Mesendoderm (in vitro differentiated cells): ENCODE data around the gene STXBP5L.
"Not testable (repeated sequence)": the region's sequence is repeated elsewhere in the genome, so short reads cannot be mapped to it uniquely, and the experiment has no call there.

ENCODE experiments used
- DNase-seq: peaks from one replicate; pipeline ENCODE4 v3.0.0; 2013
- H2AK5ac ChIP-seq: 2 replicates; pipeline ENCODE4 v1.6.1; 2013; ENCODE audit warnings: low read length, inconsistent platforms
- H2BK120ac ChIP-seq: 2 replicates; pipeline ENCODE4 v1.6.1; 2013; ENCODE audit warnings: low read depth, mild to moderate bottlenecking, low read length, moderate library complexity, mixed read lengths
- H2BK15ac ChIP-seq: replicated peaks from 2 replicates; pipeline ENCODE4 v1.6.1; 2013; ENCODE audit warnings: low read depth, mild to moderate bottlenecking, moderate library complexity
- H2BK5ac ChIP-seq: 2 replicates; pipeline ENCODE4 v1.6.1; 2013; ENCODE audit warnings: low read length, inconsistent platforms
- H3K18ac ChIP-seq: 2 replicates; pipeline ENCODE4 v1.6.1; 2013; ENCODE audit warnings: mild to moderate bottlenecking, low read length, mixed read lengths
- H3K23ac ChIP-seq: one replicate; pipeline ENCODE4 v1.6.1; 2013; ENCODE audit warnings: low read length
- H3K27ac ChIP-seq: 2 replicates; pipeline ENCODE4 v1.5.1; 2013; ENCODE audit warnings: low read depth, mild to moderate bottlenecking, inconsistent platforms, low read length, moderate library complexity
- H3K27me3 ChIP-seq: 2 replicates; pipeline ENCODE4 v1.6.1; 2013; ENCODE audit warnings: low read length, control low read depth, mild to moderate bottlenecking, inconsistent platforms; ENCODE audit not compliant: insufficient read depth, poor library complexity
- H3K36me3 ChIP-seq: 2 replicates; pipeline ENCODE4 v1.6.1; 2013; ENCODE audit warnings: low read length, inconsistent platforms; ENCODE audit not compliant: control insufficient read depth, insufficient read depth
- H3K4ac ChIP-seq: one replicate; pipeline ENCODE4 v1.6.1; 2013; ENCODE audit warnings: low read depth, mild to moderate bottlenecking, low read length, moderate library complexity
- H3K4me1 ChIP-seq: 2 replicates; pipeline ENCODE4 v1.6.1; 2013; ENCODE audit warnings: low read depth, low read length, inconsistent platforms; ENCODE audit not compliant: control insufficient read depth
- H3K4me2 ChIP-seq: 2 replicates; pipeline ENCODE4 v1.6.1; 2013; ENCODE audit warnings: low read length
- H3K4me3 ChIP-seq: 2 replicates; pipeline ENCODE4 v1.5.1; 2013; ENCODE audit warnings: mild to moderate bottlenecking, low read length
- H3K56ac ChIP-seq: one replicate; pipeline ENCODE4 v1.6.1; 2013; ENCODE audit warnings: low read length
- H3K79me1 ChIP-seq: 2 replicates; pipeline ENCODE4 v1.6.1; 2013; ENCODE audit warnings: low read length, inconsistent platforms
- H3K79me2 ChIP-seq: 2 replicates; pipeline ENCODE4 v1.6.1; 2013; ENCODE audit warnings: mild to moderate bottlenecking, low read length; ENCODE audit not compliant: control insufficient read depth, insufficient read depth
- H3K9ac ChIP-seq: 2 replicates; pipeline ENCODE4 v1.6.1; 2013; ENCODE audit warnings: low read length, inconsistent platforms
- H4K5ac ChIP-seq: one replicate; pipeline ENCODE4 v1.6.1; 2013; ENCODE audit warnings: low read length
- H4K8ac ChIP-seq: one replicate; pipeline ENCODE4 v1.6.1; 2013; ENCODE audit warnings: low read depth, mild to moderate bottlenecking, control low read depth, low read length, moderate library complexity
- WGBS: extraction: QIAGEN DNeasy Blood & Tissue Kit; methylation state at CpG from one replicate; pipeline ENCODE4 v1.1.7; 2013; ENCODE audit warnings: low lambda C conversion rate, missing lambda C conversion rate; ENCODE audit not compliant: insufficient coverage; ENCODE audit errors: extremely low coverage; 5-methylcytosine and 5-hydroxymethylcytosine counted together

STXBP5L gene

GRCh38 chr3:121063628-121064027 is 155.6 kb downstream of the STXBP5L start:
- H3K4me3 ChIP-seq: no peak overlapping the region
- H2BK120ac ChIP-seq: no peak overlapping the region
- H3K4ac ChIP-seq: no peak overlapping the region
- H2BK15ac ChIP-seq: no peak overlapping the region
- no peak overlapping the region for H4K5ac ChIP-seq
- H3K4me1 ChIP-seq: no peaks in the 10 kb centered on the region
- peak; percentile 59 for DNase-seq
- H2BK5ac ChIP-seq: no peak overlapping the region
- no peaks in the 10 kb centered on the region for H3K36me3 ChIP-seq
- no peak overlapping the region for H3K27ac ChIP-seq
- H3K4me2 ChIP-seq: no peak overlapping the region
- H3K27me3 ChIP-seq: no peaks in the 10 kb centered on the region
- H3K23ac ChIP-seq: no peak overlapping the region
- no peaks in the 10 kb centered on the region for H3K79me2 ChIP-seq
- no CpG with 5 or more reads among the region's 6 CpGs for WGBS
- H2AK5ac ChIP-seq: no peak overlapping the region
- H3K18ac ChIP-seq: no peak overlapping the region
- no peaks in the 10 kb centered on the region for H3K79me1 ChIP-seq
- no peak overlapping the region for H3K56ac ChIP-seq
- no peak overlapping the region for H3K9ac ChIP-seq
- H4K8ac ChIP-seq: no peak overlapping the region

DNA sequence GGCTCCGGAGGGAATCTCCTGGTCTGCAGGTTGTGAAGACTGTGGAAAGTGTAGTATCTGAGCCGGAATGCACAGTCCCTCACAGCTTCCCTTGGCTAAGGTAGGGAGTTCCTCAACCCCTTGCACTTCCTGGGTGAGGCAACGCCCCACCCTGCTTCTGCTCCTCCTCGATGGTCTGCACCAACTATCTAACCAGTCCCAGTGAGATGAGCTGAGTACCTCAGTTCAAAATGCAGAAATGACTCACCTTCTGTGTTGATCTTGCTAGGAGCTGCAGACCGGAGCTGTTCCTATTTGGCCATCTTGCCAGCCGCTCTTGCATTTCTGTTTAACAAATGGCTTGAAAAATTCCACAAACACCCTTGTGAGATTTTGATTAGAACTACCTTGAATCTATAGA is 156.1 kb downstream of the STXBP5L start:
- Histone ChIP-seq H3K18ac (no peak overlapping the region), H2BK120ac (no peak overlapping the region), H2AK5ac (no peak overlapping the region), H4K8ac (no peak overlapping the region), H3K4ac (no peak overlapping the region), H2BK5ac (no peak overlapping the region), H3K27me3 (no peaks in the 10 kb centered on the region), H3K9ac (no peak overlapping the region), H3K23ac (no peak overlapping the region), H3K36me3 (no peaks in the 10 kb centered on the region), H3K4me3 (no peak overlapping the region), H3K56ac (no peak overlapping the region), H3K79me1 (no peaks in the 10 kb centered on the region), H2BK15ac (no peak overlapping the region), H4K5ac (no peak overlapping the region), H3K4me1 (no peaks in the 10 kb centered on the region), H3K4me2 (no peak overlapping the region), H3K79me2 (no peaks in the 10 kb centered on the region), H3K27ac (no peak overlapping the region)
- DNase-seq: no peak
- WGBS: no CpG with 5 or more reads among the region's 6 CpGs

GRCh38 chr3:121072133-121072532 is 164.1 kb downstream of the STXBP5L start:
- no peaks in the 10 kb centered on the region for H3K4me1 ChIP-seq
- H3K27ac ChIP-seq: no peak overlapping the region
- H3K56ac ChIP-seq: no peak overlapping the region
- H3K79me2 ChIP-seq: no peaks in the 10 kb centered on the region
- H2BK5ac ChIP-seq: no peak overlapping the region
- no peak overlapping the region for H4K8ac ChIP-seq
- no peak overlapping the region for H3K4me3 ChIP-seq
- H2BK120ac ChIP-seq: no peak overlapping the region
- no peaks in the 10 kb centered on the region for H3K36me3 ChIP-seq
- no peak overlapping the region for H2AK5ac ChIP-seq
- H3K18ac ChIP-seq: no peak overlapping the region
- H3K79me1 ChIP-seq: no peaks in the 10 kb centered on the region
- no peak overlapping the region for H3K4me2 ChIP-seq
- no peak overlapping the region for H3K4ac ChIP-seq
- H2BK15ac ChIP-seq: no peak overlapping the region
- H3K27me3 ChIP-seq: no peaks in the 10 kb centered on the region
- H3K23ac ChIP-seq: no peak overlapping the region
- no peak for DNase-seq
- no peak overlapping the region for H4K5ac ChIP-seq
- no peak overlapping the region for H3K9ac ChIP-seq
- no CpG with 5 or more reads among the region's 6 CpGs for WGBS

- H4K5ac ChIP-seq: no peak overlapping the region
- H3K4me1 ChIP-seq: no peaks in the 10 kb centered on the region
- no CpG with 5 or more reads among the region's 7 CpGs for WGBS
These were observed 165.0 kb downstream of the STXBP5L start for GRCh38 chr3:121073011-121073410.

DNA sequence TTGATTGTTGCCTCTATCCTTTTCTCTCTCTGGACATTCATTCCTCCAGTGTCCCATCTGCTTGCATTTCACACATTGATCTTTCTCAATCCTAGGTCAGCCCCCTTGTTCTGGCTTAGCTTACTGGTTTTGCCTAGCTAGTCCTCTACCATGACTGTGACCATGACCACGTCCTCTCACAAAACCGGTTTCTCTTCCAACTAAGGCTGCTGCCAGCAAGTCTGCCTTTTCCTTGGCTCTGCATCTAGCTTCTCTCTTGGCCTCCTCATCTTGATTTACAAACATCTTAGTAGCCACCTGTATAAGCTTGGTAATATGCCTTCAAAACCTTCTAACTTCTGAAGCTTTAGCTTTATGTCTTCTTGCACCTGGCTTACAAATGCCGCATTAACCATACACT is 167.2 kb downstream of the STXBP5L start:
- Histone ChIP-seq H3K4ac (no peak overlapping the region), H2BK15ac (no peak overlapping the region), H3K9ac (no peak overlapping the region), H2AK5ac (no peak overlapping the region), H3K27me3 (no peaks in the 10 kb centered on the region), H3K4me3 (no peak overlapping the region), H3K36me3 (no peaks in the 10 kb centered on the region), H4K5ac (no peak overlapping the region), H3K4me2 (no peak overlapping the region), H3K23ac (no peak overlapping the region), H2BK5ac (no peak overlapping the region), H3K56ac (no peak overlapping the region), H2BK120ac (no peak overlapping the region), H3K79me1 (no peaks in the 10 kb centered on the region), H4K8ac (no peak overlapping the region), H3K4me1 (no peaks in the 10 kb centered on the region), H3K79me2 (no peaks in the 10 kb centered on the region), H3K18ac (no peak overlapping the region), H3K27ac (no peak overlapping the region)
- DNase-seq: no peak
- no CpG with 5 or more reads among the region's 3 CpGs for WGBS

More at GRCh38 chr3:121073011-121073410, 165.0 kb downstream of the STXBP5L start:
- no peak overlapping the region for H3K23ac ChIP-seq
- no peaks in the 10 kb centered on the region for H3K36me3 ChIP-seq
- H3K27ac ChIP-seq: no peak overlapping the region
- no peak overlapping the region for H4K8ac ChIP-seq
- no peak overlapping the region for H3K4me2 ChIP-seq
- H2AK5ac ChIP-seq: no peak overlapping the region
- no peak for DNase-seq
- no peak overlapping the region for H3K56ac ChIP-seq
- no peak overlapping the region for H2BK120ac ChIP-seq
- no peaks in the 10 kb centered on the region for H3K79me2 ChIP-seq
- H3K27me3 ChIP-seq: no peaks in the 10 kb centered on the region
- no peak overlapping the region for H3K9ac ChIP-seq
- no peak overlapping the region for H3K4ac ChIP-seq
- no peak overlapping the region for H2BK5ac ChIP-seq
- H3K79me1 ChIP-seq: no peaks in the 10 kb centered on the region
- no peak overlapping the region for H2BK15ac ChIP-seq
- H3K4me3 ChIP-seq: no peak overlapping the region
- no peak overlapping the region for H3K18ac ChIP-seq

- H2BK15ac ChIP-seq, H3K9ac ChIP-seq: not testable (repeated sequence)
- WGBS: no CpG with 5 or more reads among the region's 22 CpGs
These were observed 170.5 kb downstream of the STXBP5L start for GRCh38 chr3:121078378-121079101.

More at GRCh38 chr3:121078378-121079101, 170.5 kb downstream of the STXBP5L start:
- not testable (repeated sequence) for H3K4me3 ChIP-seq, H4K8ac ChIP-seq, H4K5ac ChIP-seq, H3K27me3 ChIP-seq, H2BK120ac ChIP-seq, H3K56ac ChIP-seq, H2AK5ac ChIP-seq, H3K79me1 ChIP-seq, H3K4ac ChIP-seq, H3K4me2 ChIP-seq, H3K79me2 ChIP-seq, H3K18ac ChIP-seq, DNase-seq, H3K4me1 ChIP-seq, H3K23ac ChIP-seq, H3K36me3 ChIP-seq, H2BK5ac ChIP-seq, H3K27ac ChIP-seq
